Measurements from ENCODE around the gene PPP2R5D.
"Not testable (repeated sequence)": the region's sequence is repeated elsewhere in the genome, so short reads cannot be mapped to it uniquely, and the experiment has no call there.

PPP2R5D gene

GRCh38 chr6:42984001-42984923 is at the start of gene PPP2R5D:
Gene PPP2R5D (plus strand): TSS chr6:42984570. CDS start chr6:42984678, 108 bp downstream.
- DNase-seq (ENCODE audit: low read depth in 2 of 2) = peak; percentile 89 to 97

- DNase-seq (ENCODE audit: low read depth in 2 of 2) = no peak
These were observed 49.0 kb upstream of the PPP2R5D start for GRCh38 chr6:42935322-42935721.

GRCh38 chr6:42936398-42936797 is 48.0 kb upstream of the PPP2R5D start:
- DNase-seq (ENCODE audit: low read depth in 2 of 2) = no peak

GRCh38 chr6:42937548-42938427 is 46.6 kb upstream of the PPP2R5D start:
- DNase-seq (ENCODE audit: low read depth in 2 of 2) = no peak

- no peak for DNase-seq (ENCODE audit: low read depth in 2 of 2)
These were observed 46.0 kb upstream of the PPP2R5D start for GRCh38 chr6:42938428-42938796.

- DNase-seq (ENCODE audit: low read depth in 2 of 2) = no peak
These were observed 45.2 kb upstream of the PPP2R5D start for GRCh38 chr6:42938987-42939809.

- no peak for DNase-seq (ENCODE audit: low read depth in 2 of 2)
These were observed 44.6 kb upstream of the PPP2R5D start for GRCh38 chr6:42939810-42940167.

GRCh38 chr6:42940493-42941045 is 43.8 kb upstream of the PPP2R5D start:
- no peak for DNase-seq (ENCODE audit: low read depth in 2 of 2)

- DNase-seq (ENCODE audit: low read depth in 2 of 2) = not testable (repeated sequence)
These were observed 43.0 kb upstream of the PPP2R5D start for GRCh38 chr6:42941356-42941755.

- no peak for DNase-seq (ENCODE audit: low read depth in 2 of 2)
These were observed 41.9 kb upstream of the PPP2R5D start for GRCh38 chr6:42942444-42942843.

- no peak for DNase-seq (ENCODE audit: low read depth in 2 of 2)
These were observed 36.4 kb upstream of the PPP2R5D start for GRCh38 chr6:42947950-42948349.

GRCh38 chr6:42952389-42952788 is 32.0 kb upstream of the PPP2R5D start:
- no peak for DNase-seq (ENCODE audit: low read depth in 2 of 2)

- not testable (repeated sequence) for DNase-seq (ENCODE audit: low read depth in 2 of 2)
These were observed 30.0 kb upstream of the PPP2R5D start for GRCh38 chr6:42954405-42954804.

GRCh38 chr6:42958125-42958524 is 26.2 kb upstream of the PPP2R5D start:
- no peak for DNase-seq (ENCODE audit: low read depth in 2 of 2)

- DNase-seq (ENCODE audit: low read depth in 2 of 2) = no peak
These were observed 24.5 kb upstream of the PPP2R5D start for GRCh38 chr6:42959917-42960242.

GRCh38 chr6:42960243-42961019 is 23.9 kb upstream of the PPP2R5D start, which contains the start of gene GNMT:
Gene GNMT (plus strand): TSS chr6:42960754. CDS start chr6:42960768, 14 bp downstream.
- peak in 1 of 2 donors; percentile 25 for DNase-seq (ENCODE audit: low read depth in 2 of 2)

- no peak for DNase-seq (ENCODE audit: low read depth in 2 of 2)
These were observed 23.3 kb upstream of the PPP2R5D start for GRCh38 chr6:42961020-42961470.

GRCh38 chr6:42962096-42962495 is 22.3 kb upstream of the PPP2R5D start:
- DNase-seq (ENCODE audit: low read depth in 2 of 2) = no peak

- DNase-seq (ENCODE audit: low read depth in 2 of 2) = no peak
These were observed 21.7 kb upstream of the PPP2R5D start for GRCh38 chr6:42962502-42963178.
